ENCODE measurements around the gene GALK2. TPM values are rescaled to one million over a fixed set of nuclear protein-coding genes. Genes with fewer than 3 reads are reported as not detected.

GALK2 gene
- polyA plus RNA-seq, 2 of the 4 experiments (the other 2 are of a cell fraction) = 26.8 to 40.5 TPM

- TF ChIP-seq BCL3 (IDR thresholded peaks at IDR 0.05) (no peak), PBX3 (IDR thresholded peaks at IDR 0.05) (no peak), FOSB (CRISPR knock-in tag; IDR thresholded peaks at IDR 0.05) (no peak), HOXB5 (CRISPR knock-in tag; IDR thresholded peaks at IDR 0.05) (no peak)
Measured at GRCh38 chr15:49315391-49315823, 145.4 kb downstream of the GALK2 start (continued).

GRCh38 chr15:49320351-49320750 lies 150.3 kb downstream of the GALK2 start:
- no peak overlapping the region for H3K27ac ChIP-seq
- no peaks in the 10 kb centered on the region for H3K4me1 ChIP-seq
- no peak for FAIRE-seq
- ChIA-PET POLR2A (no interaction called here), CTCF (no interaction called here)
- no peak for DNase-seq (ENCODE audit: low read depth in 1 of 2, low spot score in 1 of 2)
- 90% methylated on average over 1 of the region's 1 CpG for WGBS (ENCODE audit: missing lambda C conversion rate)
- H3K9me3 ChIP-seq = no peaks in the 10 kb centered on the region
- no peak overlapping the region for H3K4me2 ChIP-seq
- ATAC-seq = no peak
- no peak overlapping the region for H3K4me3 ChIP-seq
- no peak for TF ChIP-seq KDM5A (IDR thresholded peaks at IDR 0.05)
- TF ChIP-seq RARB (CRISPR knock-in tag; IDR thresholded peaks at IDR 0.05) = no peak

GRCh38 chr15:49323207-49323606 lies 153.2 kb downstream of the GALK2 start:
- 73% methylated on average over 1 of the region's 1 CpG for WGBS (ENCODE audit: missing lambda C conversion rate)
- H3K4me2 ChIP-seq = no peak overlapping the region
- ATAC-seq (no peak), DNase-seq (ENCODE audit: low read depth in 1 of 2, low spot score in 1 of 2) (no peak), FAIRE-seq (no peak)
- no peak for TF ChIP-seq CBX8 (IDR thresholded peaks at IDR 0.05)
- TF ChIP-seq CBX2 (IDR thresholded peaks at IDR 0.05; ENCODE audit: borderline replicate concordance, low read depth) = no peak
- no peak for TF ChIP-seq FOSB (CRISPR knock-in tag; IDR thresholded peaks at IDR 0.05)
- no peak for TF ChIP-seq ATOH8 (CRISPR knock-in tag; IDR thresholded peaks at IDR 0.05; ENCODE audit: low read depth)
- TF ChIP-seq CEBPB (IDR thresholded peaks at IDR 0.05) = no peak
- no peak for TF ChIP-seq PBX3 (IDR thresholded peaks at IDR 0.05)
- no peak for TF ChIP-seq NPAS2 (CRISPR knock-in tag; IDR thresholded peaks at IDR 0.05; ENCODE audit: borderline replicate concordance)
- no peak for TF ChIP-seq HES2 (IDR thresholded peaks at IDR 0.05)
- no peaks in the 10 kb centered on the region for H3K9me3 ChIP-seq
- H3K4me1 ChIP-seq = no peaks in the 10 kb centered on the region
- no peak overlapping the region for H3K27ac ChIP-seq
- CTCF ChIA-PET = no interaction called here
- H3K4me3 ChIP-seq = no peak overlapping the region
- POLR2A ChIA-PET = no interaction called here

GRCh38 chr15:49327927-49328326 lies 157.9 kb downstream of the GALK2 start:
- FAIRE-seq = no peak
- H3K4me2 ChIP-seq = no peak overlapping the region
- CTCF ChIA-PET = no interaction called here
- no peaks in the 10 kb centered on the region for H3K9me3 ChIP-seq
- no peak for DNase-seq (ENCODE audit: low read depth in 1 of 2, low spot score in 1 of 2)
- no peak for TF ChIP-seq ATOH8 (CRISPR knock-in tag; IDR thresholded peaks at IDR 0.05; ENCODE audit: low read depth)
- TF ChIP-seq PHF8 (IDR thresholded peaks at IDR 0.05; ENCODE audit: borderline replicate concordance, low read depth) = no peak
- TF ChIP-seq RFX5 (IDR thresholded peaks at IDR 0.05) = no peak
- POLR2A ChIA-PET = no interaction called here
- no peak for ATAC-seq
- no peak overlapping the region for H3K4me3 ChIP-seq
- 88% methylated on average over 4 of the region's 4 CpGs for WGBS (ENCODE audit: missing lambda C conversion rate)
- H3K4me1 ChIP-seq = no peaks in the 10 kb centered on the region
- H3K27ac ChIP-seq = no peak overlapping the region
